ENCODE data around the gene SPDYE2.
"Not testable (repeated sequence)": the region's sequence is repeated elsewhere in the genome, so short reads cannot be mapped to it uniquely, and the experiment has no call there.

The SPDYE2 gene, protein sequence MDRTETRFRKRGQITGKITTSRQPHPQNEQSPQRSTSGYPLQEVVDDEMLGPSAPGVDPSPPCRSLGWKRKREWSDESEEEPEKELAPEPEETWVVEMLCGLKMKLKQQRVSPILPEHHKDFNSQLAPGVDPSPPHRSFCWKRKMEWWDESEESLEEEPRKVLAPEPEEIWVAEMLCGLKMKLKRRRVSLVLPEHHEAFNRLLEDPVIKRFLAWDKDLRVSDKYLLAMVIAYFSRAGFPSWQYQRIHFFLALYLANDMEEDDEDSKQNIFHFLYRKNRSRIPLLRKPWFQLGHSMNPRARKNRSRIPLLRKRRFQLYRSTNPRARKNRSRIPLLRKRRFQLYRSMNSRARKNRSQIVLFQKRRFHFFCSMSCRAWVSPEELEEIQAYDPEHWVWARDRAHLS

DNA sequence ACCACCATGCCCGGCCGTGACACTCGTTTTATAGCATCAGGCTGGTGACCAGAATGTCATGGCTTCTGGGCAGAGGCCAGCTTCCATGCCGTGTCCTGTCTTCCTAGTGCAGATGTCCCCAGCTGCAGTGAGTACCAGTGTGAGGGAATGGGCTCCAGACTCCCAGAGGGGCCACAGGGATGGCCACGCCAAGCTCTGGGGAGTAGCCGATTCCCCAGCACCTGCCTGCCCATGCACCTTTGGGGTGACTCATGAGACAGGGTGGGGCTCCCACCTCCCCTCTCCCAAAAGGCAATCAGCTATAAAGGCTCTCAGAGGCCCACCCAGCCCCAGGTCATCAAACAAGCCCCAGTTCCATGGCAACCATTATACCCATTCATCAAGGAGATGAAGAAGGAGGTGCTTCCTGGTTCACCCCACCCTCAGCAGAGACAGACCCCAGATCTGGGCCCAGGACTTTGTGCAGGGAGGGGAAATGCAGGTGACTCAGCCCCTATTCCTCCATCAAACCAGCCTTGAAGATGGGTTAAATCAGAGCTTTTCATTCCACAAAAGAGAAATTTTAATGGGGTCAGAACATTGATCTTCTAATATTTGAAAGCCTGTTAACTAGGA lies at the start of gene SPDYE2:
Gene SPDYE2, plus strand, starts transcription at position 419 of the 615 bp plus-strand sequence. CDS start 2,030 bp downstream, outside the sequence.
- not testable (repeated sequence) for DNase-seq (ENCODE audit: low read depth, low spot score)

DNA sequence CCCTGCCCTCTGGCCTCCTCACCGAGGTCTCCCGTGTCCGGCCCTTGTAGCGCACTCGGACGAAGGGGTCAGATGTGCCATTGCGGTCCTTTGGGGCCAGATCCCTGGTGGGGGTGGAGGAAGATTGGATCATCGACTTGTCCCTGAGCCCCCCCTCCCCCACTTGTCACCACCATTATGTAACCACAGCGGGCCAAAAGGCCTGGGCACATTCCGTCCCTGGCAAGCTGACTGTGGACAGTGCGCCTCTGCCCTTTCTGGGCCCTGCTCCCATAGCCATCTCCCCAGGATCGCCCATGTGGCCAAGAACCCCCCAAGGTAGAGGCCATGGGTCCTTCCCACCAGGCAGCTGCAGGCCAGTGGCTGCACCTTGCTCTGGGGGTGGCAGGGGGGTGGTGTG lies 47.9 kb upstream of the SPDYE2 start:
- not testable (repeated sequence) for DNase-seq (ENCODE audit: low read depth, low spot score)

DNA sequence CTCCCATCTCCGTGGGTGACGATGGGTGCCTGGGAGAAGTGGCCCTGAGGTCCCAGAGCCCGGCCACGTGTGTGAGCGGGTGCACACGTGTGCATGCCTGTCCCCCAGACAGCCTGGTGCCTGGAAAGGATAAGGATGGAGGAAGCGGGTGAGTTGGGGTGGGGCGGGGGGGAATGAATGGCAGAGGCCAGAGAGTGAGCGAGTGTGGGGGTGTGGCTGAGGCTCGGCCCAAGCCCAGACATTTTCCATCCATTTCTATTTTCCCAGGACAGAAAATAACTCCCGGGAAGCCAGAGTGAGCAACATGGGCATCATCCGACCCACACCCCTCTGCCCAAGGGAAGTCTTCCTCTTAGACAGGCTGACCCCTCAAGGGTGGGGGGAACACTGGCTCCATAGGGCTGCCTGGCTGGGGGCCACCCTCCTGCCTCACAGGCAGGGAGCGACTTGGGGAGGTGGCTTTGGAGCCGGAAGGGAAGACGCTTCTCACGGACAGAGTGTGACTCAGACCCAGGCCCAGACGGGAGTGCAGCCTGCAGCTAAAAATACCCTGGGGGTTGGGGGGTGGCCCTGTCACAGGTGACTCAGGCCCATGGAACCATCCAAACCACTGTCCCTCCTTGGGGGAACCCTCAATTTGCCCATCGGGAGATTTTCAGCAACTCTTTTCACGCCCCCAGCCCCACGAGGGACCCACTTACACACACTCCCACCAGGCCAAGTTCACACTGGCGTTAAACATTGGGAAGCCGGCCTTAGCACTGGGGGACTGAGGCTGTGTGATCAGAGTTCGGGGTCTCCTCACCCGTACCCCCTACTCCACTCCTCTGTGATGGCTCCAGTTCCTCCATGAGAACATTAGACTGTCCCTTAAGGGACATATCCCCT lies 45.5 kb upstream of the SPDYE2 start:
- DNase-seq (ENCODE audit: low read depth, low spot score) = not testable (repeated sequence)

DNA sequence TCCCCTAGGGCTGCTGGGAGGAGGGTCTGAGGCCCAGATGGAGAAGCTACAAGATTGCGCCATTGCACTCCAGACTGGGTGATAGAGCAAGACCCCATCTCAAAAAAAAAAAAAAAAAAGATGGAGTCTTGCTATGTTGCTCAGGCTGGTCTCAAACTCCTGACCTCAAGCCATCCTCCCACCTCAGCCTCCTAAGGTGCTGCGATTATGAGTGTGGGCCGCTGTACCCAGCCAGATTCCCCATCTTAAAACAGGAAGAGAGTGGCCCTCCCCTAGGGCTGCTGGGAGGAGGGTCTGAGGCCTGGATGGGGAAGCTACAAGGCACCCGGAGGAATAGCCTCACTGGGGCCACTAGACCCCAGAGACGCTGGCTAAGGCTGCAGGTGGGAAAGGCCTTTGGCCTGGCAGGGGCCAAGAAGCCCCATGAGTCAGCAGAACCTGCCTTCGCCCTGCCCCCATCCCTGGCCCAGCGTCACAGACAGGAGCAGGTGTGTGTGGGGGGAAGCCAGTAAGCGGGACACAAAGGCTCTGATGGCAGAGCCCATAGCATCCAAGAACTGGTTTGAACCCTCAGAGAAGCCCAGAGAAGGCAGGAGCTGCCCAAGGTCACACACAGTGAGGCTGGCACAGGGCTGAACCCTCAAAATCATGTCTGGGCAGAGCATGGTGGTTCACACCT lies 43.5 kb upstream of the SPDYE2 start:
- DNase-seq (ENCODE audit: low read depth, low spot score) = not testable (repeated sequence)

DNA sequence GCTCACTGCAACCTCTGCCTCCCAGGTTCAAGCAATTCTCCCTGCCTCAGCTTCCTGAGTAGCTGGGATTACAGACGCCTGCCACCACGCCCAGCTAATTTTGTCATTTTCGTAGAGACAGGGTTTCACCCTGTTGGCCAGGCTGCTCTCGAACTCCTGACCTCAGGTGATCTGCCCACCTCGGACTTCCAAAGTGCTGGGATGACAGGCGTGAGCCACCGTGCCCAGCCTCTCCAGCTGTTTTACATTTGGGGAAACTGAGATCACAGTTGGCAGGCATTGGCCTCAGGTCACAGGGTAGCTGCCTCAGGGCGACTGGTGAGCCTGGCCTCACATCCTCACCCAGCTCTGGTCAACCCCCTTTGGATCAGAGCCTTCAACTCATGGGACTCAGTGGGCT lies 40.5 kb upstream of the SPDYE2 start:
- not testable (repeated sequence) for DNase-seq (ENCODE audit: low read depth, low spot score)

DNA sequence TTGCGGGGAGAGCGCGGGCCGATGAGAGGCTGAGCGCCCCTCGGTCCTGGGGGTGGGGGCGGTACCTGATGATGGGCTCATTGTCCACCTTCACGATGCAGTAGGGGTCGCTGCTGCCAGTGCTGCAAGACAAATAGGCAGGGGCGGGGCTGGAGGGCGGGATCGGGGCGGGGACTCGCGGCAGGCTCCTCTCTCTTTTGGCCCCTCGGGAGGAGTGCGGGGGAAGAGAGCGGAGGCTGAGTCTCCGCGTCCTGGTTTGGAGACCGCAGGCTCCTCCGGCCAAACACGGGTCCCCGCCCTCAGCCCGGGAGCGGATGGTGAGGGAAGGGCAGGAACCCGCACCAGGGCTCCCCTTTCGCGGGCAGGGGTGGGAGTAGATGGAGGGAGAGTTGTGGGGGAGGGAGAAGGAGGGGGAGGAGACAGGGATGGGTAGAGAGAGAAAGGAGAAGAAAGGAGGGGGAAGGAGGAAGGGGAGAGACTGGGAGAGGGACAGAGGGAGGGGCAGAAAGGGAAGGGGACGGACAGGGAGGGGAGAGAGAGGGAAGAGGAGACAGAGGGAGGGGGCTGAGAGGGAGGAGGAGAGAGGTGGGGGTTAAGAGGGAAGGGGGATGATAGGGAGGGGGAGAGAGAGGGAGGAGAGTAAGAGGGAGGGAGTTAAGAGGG lies 39.0 kb upstream of the SPDYE2 start:
- not testable (repeated sequence) for DNase-seq (ENCODE audit: low read depth, low spot score)

DNA sequence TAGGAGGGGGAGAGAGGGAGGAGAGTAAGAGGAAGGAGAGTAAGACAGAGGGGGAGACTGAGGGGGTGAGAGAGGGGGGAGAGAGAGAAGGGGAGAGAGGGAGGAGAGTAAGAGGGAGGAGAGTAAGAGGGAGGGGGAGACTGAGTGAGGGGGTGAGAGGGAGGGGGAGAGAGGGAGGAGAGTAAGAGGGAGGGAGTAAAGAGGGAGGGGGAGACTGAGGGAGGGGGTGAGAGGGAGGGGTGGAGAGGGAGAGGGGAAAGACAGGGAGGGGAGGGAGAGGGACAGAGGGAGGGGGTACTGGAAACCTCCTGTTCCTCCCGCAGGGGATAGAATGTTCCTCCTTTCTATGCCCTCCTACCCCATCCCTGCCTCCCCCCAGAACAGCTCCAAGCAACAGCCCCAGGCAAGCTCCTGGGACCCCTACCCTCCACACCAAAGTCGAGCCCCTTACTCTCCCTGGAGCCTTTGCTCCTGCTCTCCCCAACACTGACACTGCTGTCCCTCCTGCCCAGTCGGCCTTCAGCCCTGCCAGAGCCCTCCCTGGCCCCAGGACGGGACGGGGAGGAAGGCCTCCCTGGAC lies 38.3 kb upstream of the SPDYE2 start:
- not testable (repeated sequence) for DNase-seq (ENCODE audit: low read depth, low spot score)

DNA sequence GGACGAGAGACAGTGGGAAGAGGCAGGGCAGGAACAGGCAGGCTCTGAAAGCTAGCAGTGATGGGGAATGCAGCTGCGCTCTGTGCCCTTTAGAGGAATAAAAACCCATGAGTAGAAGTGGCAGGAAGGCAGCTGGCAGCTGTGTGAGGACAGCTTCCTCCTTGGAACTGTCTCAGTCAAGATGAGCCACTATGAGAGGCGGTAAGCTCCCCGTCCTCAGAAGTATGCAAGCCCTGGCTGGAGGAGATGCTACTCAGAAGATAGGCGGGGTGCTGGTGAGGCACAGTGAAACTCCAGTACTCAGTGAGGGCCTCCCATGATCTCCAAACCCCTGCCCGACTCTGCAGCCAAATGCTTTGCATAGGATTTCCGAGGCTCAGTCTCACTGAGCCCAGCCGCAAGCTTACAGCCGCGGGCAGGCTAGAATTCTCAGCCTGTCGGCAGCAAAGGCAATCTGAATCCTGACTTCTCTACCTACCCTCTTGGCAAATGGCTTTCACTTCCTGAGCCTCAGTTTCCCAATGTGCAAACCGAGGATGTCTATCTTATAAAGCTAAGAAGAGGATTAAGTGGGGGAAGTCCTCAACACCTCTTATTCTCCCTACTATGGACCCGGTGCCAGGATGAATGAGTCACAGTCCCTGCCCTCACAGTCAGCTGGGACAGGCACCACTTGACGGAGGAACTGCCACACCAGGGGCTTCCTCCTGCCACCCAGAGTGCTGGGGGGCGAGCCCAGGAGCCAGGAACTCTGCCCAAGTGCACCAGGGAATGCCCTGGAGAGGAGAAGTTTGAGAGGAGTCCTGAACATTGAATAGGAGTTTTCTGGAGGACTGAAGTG lies 35.9 kb upstream of the SPDYE2 start:
- DNase-seq (ENCODE audit: low read depth, low spot score) = not testable (repeated sequence)

DNA sequence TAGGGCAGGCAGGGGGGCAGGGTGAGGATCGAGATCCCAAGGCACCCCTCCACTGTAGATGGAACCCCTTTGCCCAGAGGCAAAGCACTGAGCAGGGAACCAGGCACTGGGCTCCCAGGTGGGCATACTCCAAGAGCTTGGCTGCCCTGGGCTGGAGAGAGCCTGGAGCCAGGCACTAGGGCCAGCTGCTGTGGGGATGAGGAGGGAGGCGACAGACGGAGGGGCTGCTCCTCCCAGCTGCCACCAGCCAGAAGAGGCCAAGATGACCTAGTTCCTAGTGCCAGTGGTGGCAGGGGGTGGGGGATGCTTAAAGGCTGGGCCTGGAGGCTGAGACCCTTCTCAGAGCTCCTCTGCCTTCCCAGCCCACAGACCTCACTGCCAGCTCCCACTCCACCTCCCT lies 35.1 kb upstream of the SPDYE2 start:
- not testable (repeated sequence) for DNase-seq (ENCODE audit: low read depth, low spot score)

DNA sequence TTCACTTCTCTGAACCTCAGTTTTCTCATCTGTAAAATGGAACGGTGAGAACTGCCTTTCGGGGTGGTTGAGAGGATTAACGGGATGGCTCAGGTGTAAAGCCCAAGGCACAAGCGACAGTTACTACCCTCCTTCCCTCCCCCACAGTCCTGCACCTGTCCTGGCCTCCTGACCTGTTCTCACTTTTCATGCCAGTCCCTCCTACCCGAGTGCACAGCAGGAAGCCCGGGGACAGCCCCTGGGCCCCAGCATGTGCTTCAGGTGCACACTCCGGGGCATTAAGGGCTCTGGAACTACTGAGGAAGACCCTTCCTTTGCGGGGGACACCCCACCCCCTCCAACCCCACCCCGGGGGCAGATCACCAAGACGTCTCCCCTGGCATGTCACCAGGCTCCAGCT lies 34.1 kb upstream of the SPDYE2 start:
- not testable (repeated sequence) for DNase-seq (ENCODE audit: low read depth, low spot score)

DNA sequence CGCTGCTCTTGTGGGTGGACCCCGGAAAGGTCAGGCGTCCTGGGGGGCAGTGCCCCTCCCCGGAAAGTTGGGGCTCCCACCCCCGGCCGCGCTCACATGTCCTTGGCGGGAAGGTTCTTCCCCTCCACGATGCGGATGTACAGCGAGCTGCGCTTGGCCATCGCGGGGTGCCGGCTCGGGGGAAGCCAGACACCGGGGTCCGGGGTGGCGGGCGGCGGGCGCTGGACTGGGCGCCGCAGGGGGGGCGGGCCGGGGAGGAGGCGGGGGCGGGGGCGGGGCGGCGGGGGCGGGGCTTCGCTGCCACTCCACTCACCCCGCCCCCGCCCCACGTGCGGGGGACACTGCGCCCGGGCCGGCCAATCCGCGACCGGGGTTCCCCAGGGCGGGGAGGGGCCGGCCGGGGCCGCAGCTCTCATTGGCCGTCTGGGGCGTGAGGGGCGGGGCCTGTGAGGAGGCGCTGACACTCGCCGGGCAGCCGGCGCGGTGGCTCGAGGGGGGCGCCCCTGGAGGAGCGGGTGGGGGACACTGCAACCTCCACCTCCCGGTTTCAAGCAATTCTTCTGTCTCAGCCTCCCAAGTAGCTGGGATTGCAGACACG lies 33.4 kb upstream of the SPDYE2 start, which contains the start of gene RASA4B:
Gene RASA4B, minus strand, starts transcription at position 228 of the 598 bp plus-strand sequence. Its CDS starts 67 bp downstream, at position 161.
- not testable (repeated sequence) for DNase-seq (ENCODE audit: low read depth, low spot score)

DNA sequence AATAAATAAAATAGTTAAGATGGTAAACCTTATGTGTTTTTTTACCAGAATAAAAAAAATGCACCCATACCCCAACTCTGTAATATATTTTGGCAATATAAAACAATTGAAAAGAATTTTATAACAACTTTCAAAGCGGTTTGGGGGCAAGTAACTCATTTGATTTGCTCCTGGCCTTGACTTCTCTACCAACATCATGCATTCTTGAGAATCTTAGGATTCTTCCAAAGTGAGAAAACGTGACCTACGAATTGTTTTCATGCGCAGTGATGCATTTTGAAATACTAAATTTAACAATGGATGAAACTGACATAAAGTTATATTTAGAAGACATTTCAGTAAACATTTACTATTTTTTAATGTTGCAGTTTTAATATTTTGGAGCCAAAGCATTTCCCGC lies 30.2 kb upstream of the SPDYE2 start:
- not testable (repeated sequence) for DNase-seq (ENCODE audit: low read depth, low spot score)

DNA sequence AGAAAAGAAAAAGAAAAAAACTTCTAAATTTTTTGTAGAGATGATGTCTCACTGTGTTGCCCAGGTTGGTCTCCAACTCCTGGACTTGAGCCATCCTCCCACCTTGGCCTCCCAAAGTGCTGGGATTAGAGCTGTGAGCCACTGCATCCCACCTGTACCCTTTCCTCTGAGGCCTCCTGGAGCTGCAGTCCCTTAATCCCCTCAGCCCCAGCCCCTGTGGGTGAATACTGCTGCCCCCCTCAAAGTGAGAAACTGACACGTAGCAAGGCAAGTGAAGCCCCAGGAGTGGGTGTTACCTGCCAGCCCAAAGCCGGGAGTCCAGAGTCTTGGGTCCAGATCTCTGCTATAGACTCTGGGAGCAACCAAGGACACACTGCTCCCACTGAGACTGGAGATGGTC lies 26.2 kb upstream of the SPDYE2 start:
- not testable (repeated sequence) for DNase-seq (ENCODE audit: low read depth, low spot score)

DNA sequence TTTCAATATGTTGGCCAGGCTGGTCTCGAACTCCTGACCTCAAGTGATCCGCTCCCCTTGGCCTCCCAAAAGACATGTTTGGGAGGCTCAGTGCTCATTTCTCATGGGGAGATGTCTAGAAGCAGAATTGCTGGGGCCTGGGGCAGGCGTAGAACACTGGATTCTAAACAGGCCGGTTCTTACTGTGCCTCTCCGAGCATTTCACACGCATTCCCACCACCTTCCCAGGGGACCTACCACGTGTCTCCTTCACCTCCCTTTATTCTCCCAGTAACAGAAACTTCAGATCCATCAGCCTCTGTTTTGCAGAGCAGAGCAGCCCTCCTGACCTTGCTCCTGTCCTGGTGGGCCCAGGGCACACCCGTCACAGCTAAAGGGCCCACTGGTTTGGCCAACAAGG lies 23.8 kb upstream of the SPDYE2 start:
- DNase-seq (ENCODE audit: low read depth, low spot score) = not testable (repeated sequence)

DNA sequence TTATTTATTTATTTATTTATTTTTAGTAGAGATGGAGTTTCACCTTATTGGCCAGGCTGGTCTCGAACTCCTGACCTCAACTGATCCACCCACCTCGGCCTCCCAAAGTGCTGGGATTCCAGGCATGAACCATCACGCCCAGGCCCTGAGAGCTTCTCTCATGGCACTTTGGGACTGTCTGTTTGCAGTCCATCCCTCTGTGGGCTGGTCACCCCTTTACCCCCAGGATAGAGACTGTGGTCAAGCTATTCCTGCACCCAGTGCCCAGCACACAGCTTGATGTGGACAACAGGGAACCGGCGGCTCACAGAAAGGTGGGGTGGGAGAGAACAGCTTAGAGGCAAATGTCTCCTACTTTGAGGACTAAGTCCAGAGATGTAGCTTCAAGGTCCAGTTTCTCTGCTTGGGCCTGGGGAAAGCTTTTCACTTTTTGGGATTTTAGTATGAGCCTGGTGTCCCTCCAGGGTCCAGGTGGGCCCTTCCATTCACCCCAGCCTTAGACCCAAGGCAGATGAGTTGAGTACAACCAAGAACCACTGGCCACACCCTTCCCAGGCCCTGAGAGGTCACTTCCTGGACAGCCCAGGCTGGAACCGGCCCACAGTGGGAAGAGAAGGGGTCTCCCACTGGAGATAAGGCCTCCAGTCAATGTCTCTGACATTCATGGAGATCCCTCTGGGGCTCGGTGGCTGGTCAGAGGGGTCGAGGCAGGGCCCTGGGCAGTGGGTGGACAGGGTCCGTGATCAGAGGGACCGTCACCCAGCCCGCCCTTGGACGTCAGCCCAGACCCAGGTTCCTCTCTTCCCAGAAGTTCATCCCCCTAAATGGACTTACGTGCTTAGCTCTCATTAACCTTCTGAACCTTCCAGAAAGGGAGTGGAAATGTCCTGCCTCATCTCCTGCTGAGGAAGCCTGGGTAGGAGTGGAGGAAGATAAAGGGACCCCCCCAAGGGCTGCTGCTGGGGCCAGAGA lies 22.9 kb upstream of the SPDYE2 start:
- DNase-seq (ENCODE audit: low read depth, low spot score) = not testable (repeated sequence)

DNA sequence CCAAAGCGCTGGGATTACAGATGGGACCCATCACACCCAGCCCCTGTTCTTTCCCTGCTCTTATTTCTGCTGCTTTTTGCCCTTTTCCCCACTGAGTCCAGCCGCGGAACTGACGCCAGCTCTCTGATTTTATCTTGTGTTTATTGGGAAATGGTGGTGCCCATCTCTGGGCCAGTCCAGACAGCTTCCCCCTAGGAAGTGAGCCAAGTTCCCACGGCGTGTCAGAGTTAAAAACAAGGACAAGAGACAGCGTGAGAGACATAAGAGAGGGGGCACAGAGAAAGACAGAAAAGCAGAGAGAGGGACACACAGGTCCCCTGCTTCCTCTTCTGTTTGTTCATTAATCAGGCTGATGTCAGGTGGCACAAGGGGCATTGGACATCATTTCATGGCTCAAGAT lies 19.4 kb upstream of the SPDYE2 start:
- not testable (repeated sequence) for DNase-seq (ENCODE audit: low read depth, low spot score)

DNA sequence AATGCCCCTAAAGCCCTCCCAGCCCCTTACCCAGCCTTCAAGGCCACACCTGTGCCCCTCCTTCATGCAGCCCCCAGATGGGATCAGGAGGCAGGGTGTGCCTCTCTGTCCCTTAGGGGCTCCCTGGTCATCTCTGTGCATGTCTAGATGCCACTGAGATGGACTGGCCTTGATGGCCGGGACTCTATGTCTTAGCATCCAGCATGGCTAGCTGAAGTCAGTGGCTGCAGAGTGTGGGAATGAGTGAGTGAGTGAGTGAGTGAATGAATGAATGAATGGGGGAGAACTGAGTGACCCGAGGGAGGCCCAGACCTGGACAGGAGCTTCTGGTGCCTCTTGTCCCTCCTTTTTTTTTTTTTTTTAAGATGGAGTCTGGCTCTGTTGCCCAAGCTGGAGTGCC lies 18.9 kb upstream of the SPDYE2 start:
- not testable (repeated sequence) for DNase-seq (ENCODE audit: low read depth, low spot score)
